DND-41 (cell line): ENCODE data around the gene DHRS3.

ENCODE experiments used
- CTCF ChIP-seq: IDR thresholded peaks from 2 replicates; pipeline ENCODE4 v1.5.1; 2012; ENCODE audit warnings: borderline replicate concordance, low read length, moderate library complexity, mild to moderate bottlenecking; ENCODE audit not compliant: poor library complexity, severe bottlenecking; ENCODE audit errors: extremely low read depth
- EZH2 ChIP-seq: IDR thresholded peaks from 3 replicates; pipeline ENCODE4 v1.6.1; 2012; ENCODE audit warnings: borderline replicate concordance, low read depth, mild to moderate bottlenecking, moderate library complexity, low read length, inconsistent platforms; ENCODE audit not compliant: severe bottlenecking

DNA sequence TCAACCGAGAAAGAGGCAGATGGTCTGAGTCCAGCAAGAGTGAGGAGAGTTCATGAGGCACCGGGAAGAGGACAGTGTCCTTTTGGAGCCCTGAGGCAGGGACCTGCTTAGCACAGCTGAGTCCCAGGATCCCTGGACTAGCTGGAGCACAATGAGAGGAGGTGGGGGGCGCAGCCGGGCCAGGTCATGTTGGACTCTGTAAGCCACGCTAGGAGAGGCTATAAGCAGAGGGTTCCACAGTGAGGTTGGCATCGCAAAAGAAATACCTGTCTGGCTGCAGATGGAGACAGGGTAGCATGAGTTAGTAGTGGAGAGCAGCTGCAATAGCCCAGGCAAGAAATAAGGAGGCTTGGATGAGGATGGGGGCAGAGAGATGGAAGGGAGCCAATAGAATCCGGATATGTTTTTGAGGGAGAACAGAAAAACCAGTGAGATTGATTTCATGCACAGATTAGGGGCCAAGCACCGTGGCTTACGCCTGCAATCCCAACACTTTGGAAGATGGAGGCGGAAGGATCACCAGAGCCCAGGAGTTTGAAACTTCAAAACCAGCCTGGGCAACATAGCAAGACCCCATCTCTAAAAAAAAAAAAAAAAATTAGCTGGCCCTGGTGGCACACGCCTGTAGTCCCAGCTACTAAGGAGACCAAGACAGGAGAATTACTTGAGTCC is 98.2 kb downstream of the DHRS3 start:
- TF ChIP-seq EZH2 = no peak
- TF ChIP-seq CTCF = no peak
